Neural crest cell (in vitro differentiated cells): ENCODE results near the gene ADAMTS17. TPM values are rescaled to one million over a fixed set of nuclear protein-coding genes. Genes with fewer than 3 reads are reported as not detected.

Experiments
- DNase-seq: peaks from one replicate; pipeline ENCODE4 v3.0.0; 2021; ENCODE audit warnings: low read depth, mixed read lengths, low spot score
- H3K27ac Mint-ChIP-seq: one replicate; pipeline ENCODE4 v1.8.0; 2021; ENCODE audit warnings: mild to moderate bottlenecking, mixed read lengths; ENCODE audit not compliant: unreplicated experiment
- H3K27me3 Mint-ChIP-seq: 2 replicates; pipeline ENCODE4 v1.8.0; 2021; ENCODE audit warnings: low read depth, mild to moderate bottlenecking, mixed read lengths
- H3K36me3 Mint-ChIP-seq: 2 replicates; pipeline ENCODE4 v1.8.0; 2021; ENCODE audit warnings: low read depth, mild to moderate bottlenecking, mixed read lengths
- H3K4me1 Mint-ChIP-seq: 2 replicates; pipeline ENCODE4 v1.8.0; 2021; ENCODE audit warnings: mixed read lengths
- H3K4me3 Mint-ChIP-seq: one replicate; pipeline ENCODE4 v1.8.0; 2021; ENCODE audit warnings: mild to moderate bottlenecking, mixed read lengths
- H3K9me3 Mint-ChIP-seq: 2 replicates; pipeline ENCODE4 v1.8.0; 2021; ENCODE audit warnings: mixed read lengths
- total RNA-seq: library from RNA; stranded (reverse); gene quantifications from 2 replicates; pipeline ENCODE4 v1.2.1, GENCODE V29; 2021
- TF ChIP-seq, protein P1 (sequence below): fragments of 200-600 bp; sonication (generic); conservative IDR thresholded peaks from 2 replicates; pipeline ENCODE4 v1.5.0; 2021; ENCODE audit warnings: antibody characterized with exemption, mild to moderate bottlenecking

The ADAMTS17 gene
- total RNA-seq, 1 donor from 2014 or later = 2.3 TPM

DNA sequence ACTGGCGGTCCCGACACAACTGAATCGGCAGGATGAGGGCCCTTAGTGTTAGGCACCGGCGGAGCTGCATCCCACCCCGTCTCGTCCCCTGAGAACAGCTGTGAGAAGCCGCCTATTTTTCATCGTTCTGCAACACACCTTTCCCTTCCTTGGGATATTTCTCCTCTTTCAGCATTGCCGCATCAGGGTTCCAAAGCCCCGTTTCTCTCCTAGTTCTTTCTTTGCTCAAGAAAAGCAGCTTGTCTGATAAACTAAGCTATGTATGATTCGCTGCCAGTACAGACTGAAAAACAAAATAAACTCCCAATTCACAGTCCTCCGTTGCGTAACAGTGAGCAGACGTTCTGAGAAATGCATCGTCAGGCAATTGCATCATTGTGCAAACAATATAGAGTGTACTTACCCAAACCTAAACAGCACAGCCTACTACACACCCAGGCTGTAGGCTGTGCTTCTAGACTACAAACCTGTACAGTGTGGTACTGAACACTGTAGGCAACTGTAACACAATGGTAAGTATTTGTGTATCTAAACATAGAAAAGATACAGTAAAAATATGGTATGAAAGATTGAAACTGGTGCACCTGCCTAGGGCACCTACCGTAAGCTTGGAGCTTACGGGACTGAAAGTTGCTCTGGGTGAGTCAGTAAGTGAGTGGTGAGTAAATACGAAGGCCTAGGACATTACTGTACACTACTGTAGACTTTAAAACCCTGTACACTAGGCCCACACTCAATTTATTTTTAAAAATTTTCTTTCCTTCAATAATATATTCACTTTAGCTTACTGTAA is 8.9 kb upstream of the ADAMTS17 start:
- Mint-ChIP-seq H3K4me3 (peak overlapping the region; percentile 91), H3K9me3 (peaks cover 5% of the 10 kb centered on the region), H3K4me1 (peaks cover 12% of the 10 kb centered on the region), H3K27ac (peak overlapping the region; percentile 9), H3K36me3 (peaks cover 2% of the 10 kb centered on the region), H3K27me3 (peaks cover 31% of the 10 kb centered on the region)
- TF ChIP-seq, protein P1, sequence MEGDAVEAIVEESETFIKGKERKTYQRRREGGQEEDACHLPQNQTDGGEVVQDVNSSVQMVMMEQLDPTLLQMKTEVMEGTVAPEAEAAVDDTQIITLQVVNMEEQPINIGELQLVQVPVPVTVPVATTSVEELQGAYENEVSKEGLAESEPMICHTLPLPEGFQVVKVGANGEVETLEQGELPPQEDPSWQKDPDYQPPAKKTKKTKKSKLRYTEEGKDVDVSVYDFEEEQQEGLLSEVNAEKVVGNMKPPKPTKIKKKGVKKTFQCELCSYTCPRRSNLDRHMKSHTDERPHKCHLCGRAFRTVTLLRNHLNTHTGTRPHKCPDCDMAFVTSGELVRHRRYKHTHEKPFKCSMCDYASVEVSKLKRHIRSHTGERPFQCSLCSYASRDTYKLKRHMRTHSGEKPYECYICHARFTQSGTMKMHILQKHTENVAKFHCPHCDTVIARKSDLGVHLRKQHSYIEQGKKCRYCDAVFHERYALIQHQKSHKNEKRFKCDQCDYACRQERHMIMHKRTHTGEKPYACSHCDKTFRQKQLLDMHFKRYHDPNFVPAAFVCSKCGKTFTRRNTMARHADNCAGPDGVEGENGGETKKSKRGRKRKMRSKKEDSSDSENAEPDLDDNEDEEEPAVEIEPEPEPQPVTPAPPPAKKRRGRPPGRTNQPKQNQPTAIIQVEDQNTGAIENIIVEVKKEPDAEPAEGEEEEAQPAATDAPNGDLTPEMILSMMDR = no peak
- no peak for DNase-seq

- H3K27ac Mint-ChIP-seq = peak overlapping the region; percentile 96
- H3K9me3 Mint-ChIP-seq = peaks cover 4% of the 10 kb centered on the region
- H3K36me3 Mint-ChIP-seq = peaks cover 2% of the 10 kb centered on the region
- DNase-seq = peak; percentile 97
- peak overlapping the region; percentile 91 for H3K4me3 Mint-ChIP-seq
- peaks cover 33% of the 10 kb centered on the region for H3K27me3 Mint-ChIP-seq
- TF ChIP-seq, protein P1 = peak; percentile 73
- peaks cover 12% of the 10 kb centered on the region for H3K4me1 Mint-ChIP-seq
These were observed 8.1 kb upstream of the ADAMTS17 start for GRCh38 chr15:100349696-100350433.

DNA sequence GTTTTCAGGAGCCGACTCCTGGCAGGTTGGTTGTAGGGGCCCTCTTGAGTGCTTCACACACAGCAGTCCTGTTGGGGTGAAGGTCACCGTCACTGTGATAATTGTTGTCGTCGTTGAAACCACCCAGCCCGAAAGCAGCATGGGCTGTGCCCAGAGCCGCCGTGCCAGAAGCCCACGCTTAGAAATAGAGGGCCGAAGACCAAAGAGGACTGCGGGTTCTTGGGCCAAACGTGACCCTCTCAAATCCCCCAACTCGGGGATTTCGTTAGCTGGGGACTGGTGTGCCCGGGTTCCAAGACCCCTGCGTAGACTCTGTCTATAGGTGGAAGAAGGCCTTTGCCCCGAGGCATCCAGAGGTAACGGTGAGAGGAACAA is 7.5 kb upstream of the ADAMTS17 start:
- peaks cover 12% of the 10 kb centered on the region for H3K4me1 Mint-ChIP-seq
- no peak for DNase-seq
- H3K27me3 Mint-ChIP-seq = peaks cover 33% of the 10 kb centered on the region
- TF ChIP-seq, protein P1 = no peak
- H3K27ac Mint-ChIP-seq = no peak overlapping the region
- peaks cover 2% of the 10 kb centered on the region for H3K36me3 Mint-ChIP-seq
- peak overlapping the region; percentile 66 for H3K4me3 Mint-ChIP-seq
- peaks cover 4% of the 10 kb centered on the region for H3K9me3 Mint-ChIP-seq

- peaks cover 2% of the 10 kb centered on the region for H3K36me3 Mint-ChIP-seq
- peaks cover 4% of the 10 kb centered on the region for H3K9me3 Mint-ChIP-seq
- H3K27me3 Mint-ChIP-seq = peaks cover 37% of the 10 kb centered on the region
- H3K27ac Mint-ChIP-seq = no peak overlapping the region
- H3K4me1 Mint-ChIP-seq = peaks cover 12% of the 10 kb centered on the region
- TF ChIP-seq, protein P1 = no peak
- peak overlapping the region; percentile 66 for H3K4me3 Mint-ChIP-seq
- DNase-seq = no peak
These were observed 6.8 kb upstream of the ADAMTS17 start for GRCh38 chr15:100348578-100348977.

GRCh38 chr15:100346866-100347512 is 5.2 kb upstream of the ADAMTS17 start:
- DNase-seq = no peak
- Mint-ChIP-seq H3K27ac (no peak overlapping the region), H3K9me3 (peaks cover 4% of the 10 kb centered on the region), H3K4me1 (peaks cover 12% of the 10 kb centered on the region), H3K36me3 (peaks cover 2% of the 10 kb centered on the region), H3K4me3 (no peak overlapping the region), H3K27me3 (peaks cover 46% of the 10 kb centered on the region)
- TF ChIP-seq, protein P1 = no peak
